ENCODE measurements around the gene ZNF850. TPM values are rescaled to one million over a fixed set of nuclear protein-coding genes. Genes with fewer than 3 reads are reported as not detected.
"Not testable (repeated sequence)": the region's sequence is repeated elsewhere in the genome, so short reads cannot be mapped to it uniquely, and the experiment has no call there.

The ZNF850 gene
- total RNA-seq, 2 donors from 2014 or later = 28.1 to 30.7 TPM

DNA sequence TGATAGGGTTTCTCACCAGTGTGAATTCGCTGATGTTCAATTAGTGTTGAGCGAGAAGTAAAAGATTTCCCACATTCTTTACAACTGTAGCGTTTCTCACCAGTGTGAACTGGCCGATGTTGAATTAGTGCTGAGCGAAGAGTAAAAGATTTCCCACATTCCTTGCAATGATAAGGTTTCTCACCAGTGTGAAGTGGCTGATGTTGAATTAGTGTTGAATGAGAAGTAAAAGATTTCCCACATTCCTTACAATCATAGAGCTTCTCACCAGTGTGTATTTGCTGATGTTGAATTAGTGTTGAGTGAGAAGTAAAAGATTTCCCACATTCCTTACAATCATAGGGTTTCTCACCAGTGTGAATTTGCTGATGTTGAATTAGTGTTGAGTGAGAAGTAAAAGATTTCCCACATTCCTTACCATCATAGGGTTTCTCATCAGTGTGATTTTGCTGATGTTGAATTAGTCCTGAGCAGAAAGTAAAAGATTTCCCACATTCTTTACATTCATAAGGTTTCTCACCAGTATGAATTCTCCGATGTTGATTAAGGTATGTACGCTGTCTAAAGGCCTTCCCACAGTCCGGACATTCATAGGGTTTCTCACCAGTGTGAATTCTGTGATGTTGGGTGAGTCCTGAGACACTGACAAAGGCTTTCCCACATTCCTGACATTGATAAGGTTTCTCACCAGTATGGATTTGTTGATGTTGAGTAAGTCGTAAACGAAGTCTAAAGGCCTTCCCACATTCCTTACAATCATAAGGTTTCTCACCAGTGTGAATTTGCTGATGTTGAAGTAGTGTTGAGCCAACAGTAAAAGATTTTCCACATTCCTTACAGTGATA is 24.0 kb downstream of the ZNF850 start:
- Mint-ChIP-seq H3K27me3 (ENCODE audit: insufficient read depth) (peaks cover 3% of the 10 kb centered on the region), H3K4me1 (no peaks in the 10 kb centered on the region), H3K9me3 (peaks cover 98% of the 10 kb centered on the region), H3K27ac (no peak overlapping the region), H3K4me3 (no peak overlapping the region), H3K36me3 (ENCODE audit: low read depth) (peaks cover 95% of the 10 kb centered on the region)
- Histone ChIP-seq H3K4me1 (ENCODE audit: control insufficient read depth, insufficient read depth, low read length) (no peaks in the 10 kb centered on the region), H3K27ac (ENCODE audit: low read depth, low read length) (no peak overlapping the region), H3K9ac (ENCODE audit: extremely low read depth, low read length, poor library complexity, severe bottlenecking) (no peak overlapping the region), H3K4me3 (ENCODE audit: low read length) (peak overlapping the region; percentile 69), H3K9me3 (ENCODE audit: control insufficient read depth, low read length) (peaks cover 100% of the 10 kb centered on the region), H3K27me3 (ENCODE audit: control insufficient read depth, insufficient read depth, low read length, poor library complexity, severe bottlenecking) (no peaks in the 10 kb centered on the region), H3K36me3 (ENCODE audit: control insufficient read depth, insufficient read depth, low read length) (peaks cover 95% of the 10 kb centered on the region)
- WGBS, 2 experiments (ENCODE audit: insufficient coverage in 1 of 2, insufficient read length in 1 of 2) = 98 to 100% methylated on average over 5 to 8 of the region's 10 CpGs
- no peak for TF ChIP-seq CTCF (conservative IDR thresholded peaks at IDR 0.05)
- no peak for DNase-seq

- peak overlapping the region; percentile 69 for H3K4me3 ChIP-seq (ENCODE audit: low read length)
- no peaks in the 10 kb centered on the region for H3K27me3 ChIP-seq (ENCODE audit: control insufficient read depth, insufficient read depth, low read length, poor library complexity, severe bottlenecking)
- no peak for DNase-seq
- no peak for TF ChIP-seq CTCF (conservative IDR thresholded peaks at IDR 0.05)
- WGBS, 2 experiments (ENCODE audit: insufficient coverage in 1 of 2, insufficient read length in 1 of 2) = 94 to 95% methylated on average over 4 to 10 of the region's 10 CpGs
- H3K36me3 Mint-ChIP-seq (ENCODE audit: low read depth) = peaks cover 93% of the 10 kb centered on the region
- H3K27ac Mint-ChIP-seq = no peak overlapping the region
- H3K36me3 ChIP-seq (ENCODE audit: control insufficient read depth, insufficient read depth, low read length) = peaks cover 86% of the 10 kb centered on the region
- H3K9me3 ChIP-seq (ENCODE audit: control insufficient read depth, low read length) = peaks cover 100% of the 10 kb centered on the region
- H3K4me3 Mint-ChIP-seq = no peak overlapping the region
- peaks cover 3% of the 10 kb centered on the region for H3K27me3 Mint-ChIP-seq (ENCODE audit: insufficient read depth)
- H3K27ac ChIP-seq (ENCODE audit: low read depth, low read length) = no peak overlapping the region
- no peaks in the 10 kb centered on the region for H3K4me1 ChIP-seq (ENCODE audit: control insufficient read depth, insufficient read depth, low read length)
- peaks cover 100% of the 10 kb centered on the region for H3K9me3 Mint-ChIP-seq
- no peak overlapping the region for H3K9ac ChIP-seq (ENCODE audit: extremely low read depth, low read length, poor library complexity, severe bottlenecking)
- no peaks in the 10 kb centered on the region for H3K4me1 Mint-ChIP-seq
These were observed 24.9 kb downstream of the ZNF850 start for GRCh38 chr19:36747750-36748149.

DNA sequence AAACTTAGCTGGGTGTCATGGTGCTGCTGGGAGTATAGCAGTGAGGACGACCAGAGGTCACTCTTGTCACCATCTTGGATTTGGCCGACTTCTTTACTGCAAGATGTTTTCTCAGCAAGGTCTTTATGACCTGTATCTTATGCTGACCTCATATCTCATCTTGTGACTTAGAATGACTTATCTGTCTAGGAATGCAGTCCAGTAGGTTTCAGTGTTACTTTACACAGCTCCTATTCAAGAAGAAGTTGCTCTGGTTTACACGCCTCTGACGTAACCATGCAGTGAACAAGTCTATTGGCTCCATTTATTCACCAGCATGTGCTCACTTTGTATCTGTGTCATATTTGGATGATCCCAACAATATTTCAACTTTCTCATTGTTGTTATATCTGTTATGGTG is 26.7 kb downstream of the ZNF850 start:
- 94 to 100% methylated on average over 3 to 4 of the region's 4 CpGs for WGBS, 2 experiments (ENCODE audit: insufficient coverage in 1 of 2, insufficient read length in 1 of 2)
- Mint-ChIP-seq H3K9me3 (peaks cover 100% of the 10 kb centered on the region), H3K27ac (no peak overlapping the region), H3K36me3 (ENCODE audit: low read depth) (peaks cover 84% of the 10 kb centered on the region), H3K4me1 (no peaks in the 10 kb centered on the region), H3K27me3 (ENCODE audit: insufficient read depth) (peaks cover 3% of the 10 kb centered on the region), H3K4me3 (no peak overlapping the region)
- Histone ChIP-seq H3K27ac (ENCODE audit: low read depth, low read length) (no peak overlapping the region), H3K9me3 (ENCODE audit: control insufficient read depth, low read length) (peaks cover 99% of the 10 kb centered on the region), H3K4me3 (ENCODE audit: low read length) (peak overlapping the region; percentile 69), H3K27me3 (ENCODE audit: control insufficient read depth, insufficient read depth, low read length, poor library complexity, severe bottlenecking) (no peaks in the 10 kb centered on the region), H3K36me3 (ENCODE audit: control insufficient read depth, insufficient read depth, low read length) (peaks cover 67% of the 10 kb centered on the region), H3K4me1 (ENCODE audit: control insufficient read depth, insufficient read depth, low read length) (no peaks in the 10 kb centered on the region), H3K9ac (ENCODE audit: extremely low read depth, low read length, poor library complexity, severe bottlenecking) (no peak overlapping the region)
- TF ChIP-seq CTCF (conservative IDR thresholded peaks at IDR 0.05) = no peak
- DNase-seq = no peak

DNA sequence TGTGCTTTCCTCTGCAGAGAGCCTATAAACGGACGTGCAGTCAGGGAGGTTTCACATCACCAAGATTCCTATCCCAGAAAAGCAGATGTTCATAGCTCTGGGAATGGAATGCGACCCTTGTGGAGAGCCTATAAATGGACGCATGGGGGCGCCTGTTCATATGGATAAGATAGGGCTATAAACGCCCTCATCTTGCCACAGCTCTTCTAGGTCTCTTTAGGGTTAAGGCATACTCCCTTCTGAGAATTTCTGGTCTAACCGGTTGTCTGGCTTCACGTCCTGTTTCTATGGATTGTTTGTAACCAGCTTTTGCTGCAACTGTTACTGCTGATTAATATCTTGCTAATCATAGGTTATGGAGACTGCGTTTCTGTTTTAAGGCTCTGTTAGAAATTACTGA is 36.4 kb downstream of the ZNF850 start:
- not testable (repeated sequence) for H3K4me1 ChIP-seq (ENCODE audit: control insufficient read depth, insufficient read depth, low read length); H3K4me1 Mint-ChIP-seq; H3K27ac ChIP-seq (ENCODE audit: low read depth, low read length); H3K27me3 Mint-ChIP-seq (ENCODE audit: insufficient read depth); H3K27ac Mint-ChIP-seq; H3K27me3 ChIP-seq (ENCODE audit: control insufficient read depth, insufficient read depth, low read length, poor library complexity, severe bottlenecking); H3K4me3 ChIP-seq (ENCODE audit: low read length); DNase-seq; H3K4me3 Mint-ChIP-seq; H3K9ac ChIP-seq (ENCODE audit: extremely low read depth, low read length, poor library complexity, severe bottlenecking); H3K36me3 ChIP-seq (ENCODE audit: control insufficient read depth, insufficient read depth, low read length)
- 92 to 100% methylated on average over 3 to 8 of the region's 9 CpGs for WGBS, 2 experiments (ENCODE audit: insufficient coverage in 1 of 2, insufficient read length in 1 of 2)
- peaks cover 97% of the 10 kb centered on the region for H3K9me3 Mint-ChIP-seq
- peaks cover 74% of the 10 kb centered on the region for H3K36me3 Mint-ChIP-seq (ENCODE audit: low read depth)
- H3K9me3 ChIP-seq (ENCODE audit: control insufficient read depth, low read length) = peaks cover 91% of the 10 kb centered on the region
